Tibial artery (tissue), 4 donors: ENCODE measurements around the gene KRTAP15-1.

Experiments
- DNase-seq, 2 donors: peaks; one replicate each; pipeline ENCODE4 v3.0.0-alpha.2; 2019
- H3K27ac ChIP-seq, 2 donors: fragments of 200-600 bp; sonication (generic) in 1 of 2; 1 replicate in 1 of 2; 2 replicates in 1 of 2; pipeline ENCODE4 v1.5.1; 2018 to 2019; ENCODE audit warnings: mild to moderate bottlenecking in 1 of 2
- H3K27me3 ChIP-seq, 2 donors: fragments of 200-600 bp; sonication (generic) in 1 of 2; one replicate each; pipeline versions ENCODE4 v1.5.1 to v1.6.0; 2016 to 2019
- H3K36me3 ChIP-seq, 3 donors: fragments of 200-600 bp; sonication (generic) in 2 of 3; one replicate each; pipeline ENCODE4 v1.5.1; 2016 to 2019; ENCODE audit warnings: mild to moderate bottlenecking in 2 of 3
- H3K4me1 ChIP-seq, 4 donors: fragments of 200-600 bp; sonication (generic) in 2 of 4; 1 replicate in 3 of 4; 2 replicates in 1 of 4; pipeline ENCODE4 v1.5.1; 2016 to 2019
- H3K4me3 ChIP-seq, 2 donors: fragments of 200-600 bp; sonication (generic) in 1 of 2; 1 replicate in 1 of 2; 2 replicates in 1 of 2; pipeline ENCODE4 v1.5.1; 2018 to 2019; ENCODE audit warnings: mild to moderate bottlenecking in 2 of 2
- H3K9me3 ChIP-seq, 3 donors: fragments of 200-600 bp; sonication (generic) in 1 of 3; one replicate each; pipeline ENCODE4 v1.5.1; 2016 to 2019
- intact Hi-C: fragments of 100-400 bp; cut with DNase I; formaldehyde crosslinking; loops from one replicate; pipeline ENCODE4 v1.15.0; 2023; ENCODE audit warnings: low total_unique reads
- TF ChIP-seq, protein P1 (sequence below), 2 experiments: fragments of 200-600 bp in 1 of 2; fragments of 450-650 bp in 1 of 2; IDR thresholded peaks; one replicate each; pipeline ENCODE4 v1.5.1; 2017 to 2019; ENCODE audit warnings: antibody characterized with exemption in 2 of 2, mild to moderate bottlenecking in 1 of 2, moderate library complexity in 1 of 2

Gene KRTAP15-1

DNA sequence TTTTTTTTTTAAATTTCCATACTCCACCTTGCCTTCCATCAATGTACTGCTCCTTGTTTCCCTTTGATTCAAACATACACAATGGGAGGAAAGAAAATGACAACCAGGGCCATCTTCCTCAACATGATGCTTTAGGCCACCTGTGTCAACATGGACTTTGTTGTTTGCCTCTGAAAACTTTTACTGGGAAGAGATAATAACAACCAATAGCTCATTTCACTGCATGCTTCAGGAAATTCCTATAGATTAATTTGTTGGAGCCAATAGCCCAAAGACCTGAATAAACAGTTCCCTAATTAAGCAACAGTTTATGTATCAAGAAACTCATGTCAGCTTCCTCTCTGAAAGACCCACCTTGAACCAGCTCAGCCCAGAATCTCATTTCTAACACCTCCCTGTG is 3.2 kb downstream of the KRTAP15-1 start:
- Histone ChIP-seq H3K4me1 (no peaks in the 10 kb centered on the region), H3K4me3 (no peak overlapping the region), H3K27ac (no peak overlapping the region), H3K9me3 (no peaks in the 10 kb centered on the region), H3K36me3 (no peaks in the 10 kb centered on the region), H3K27me3 (no peaks in the 10 kb centered on the region)
- TF ChIP-seq, protein P1, sequence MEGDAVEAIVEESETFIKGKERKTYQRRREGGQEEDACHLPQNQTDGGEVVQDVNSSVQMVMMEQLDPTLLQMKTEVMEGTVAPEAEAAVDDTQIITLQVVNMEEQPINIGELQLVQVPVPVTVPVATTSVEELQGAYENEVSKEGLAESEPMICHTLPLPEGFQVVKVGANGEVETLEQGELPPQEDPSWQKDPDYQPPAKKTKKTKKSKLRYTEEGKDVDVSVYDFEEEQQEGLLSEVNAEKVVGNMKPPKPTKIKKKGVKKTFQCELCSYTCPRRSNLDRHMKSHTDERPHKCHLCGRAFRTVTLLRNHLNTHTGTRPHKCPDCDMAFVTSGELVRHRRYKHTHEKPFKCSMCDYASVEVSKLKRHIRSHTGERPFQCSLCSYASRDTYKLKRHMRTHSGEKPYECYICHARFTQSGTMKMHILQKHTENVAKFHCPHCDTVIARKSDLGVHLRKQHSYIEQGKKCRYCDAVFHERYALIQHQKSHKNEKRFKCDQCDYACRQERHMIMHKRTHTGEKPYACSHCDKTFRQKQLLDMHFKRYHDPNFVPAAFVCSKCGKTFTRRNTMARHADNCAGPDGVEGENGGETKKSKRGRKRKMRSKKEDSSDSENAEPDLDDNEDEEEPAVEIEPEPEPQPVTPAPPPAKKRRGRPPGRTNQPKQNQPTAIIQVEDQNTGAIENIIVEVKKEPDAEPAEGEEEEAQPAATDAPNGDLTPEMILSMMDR (IDR thresholded peaks at IDR 0.05), result no peak
- no peak for DNase-seq
- intact Hi-C loops, result no loop called here

- no peaks in the 10 kb centered on the region for H3K9me3 ChIP-seq
- H3K36me3 ChIP-seq, result no peaks in the 10 kb centered on the region
- H3K27ac ChIP-seq, result no peak overlapping the region
- TF ChIP-seq, protein P1 (IDR thresholded peaks at IDR 0.05), result no peak
- no peak for DNase-seq
- intact Hi-C loops, result no loop called here
- H3K27me3 ChIP-seq, result no peaks in the 10 kb centered on the region
- H3K4me3 ChIP-seq, result no peak overlapping the region
- H3K4me1 ChIP-seq, result no peaks in the 10 kb centered on the region
Observed at GRCh38 chr21:30444204-30444603, 4.1 kb downstream of the KRTAP15-1 start.

- no peaks in the 10 kb centered on the region for H3K4me1 ChIP-seq
- intact Hi-C loops, result no loop called here
- no peak overlapping the region for H3K4me3 ChIP-seq
- no peak overlapping the region for H3K27ac ChIP-seq
- H3K36me3 ChIP-seq, result no peaks in the 10 kb centered on the region
- no peaks in the 10 kb centered on the region for H3K9me3 ChIP-seq
- DNase-seq, result no peak
- TF ChIP-seq, protein P1 (IDR thresholded peaks at IDR 0.05), result no peak
- H3K27me3 ChIP-seq, result no peaks in the 10 kb centered on the region
Observed at GRCh38 chr21:30447056-30447455, 7.0 kb downstream of the KRTAP15-1 start.

DNA sequence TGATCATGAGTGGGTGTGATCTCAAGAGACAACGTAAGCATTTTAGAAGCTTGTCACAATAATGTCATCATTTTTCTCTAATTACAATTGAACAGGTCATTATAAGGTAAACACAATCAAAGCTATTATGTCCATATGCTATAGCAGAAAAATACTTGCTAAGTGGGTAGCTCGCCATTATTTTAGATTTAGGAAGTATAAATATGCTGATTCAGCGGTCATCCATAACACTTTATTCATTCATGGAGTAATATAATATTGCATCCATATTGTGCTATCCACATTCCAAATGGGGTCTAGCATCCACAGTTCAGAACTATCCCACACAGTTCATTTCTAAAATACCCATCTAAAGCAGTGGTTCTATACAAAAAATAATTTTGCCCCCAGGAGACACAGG is 8.4 kb downstream of the KRTAP15-1 start:
- Histone ChIP-seq H3K36me3 (no peaks in the 10 kb centered on the region), H3K4me3 (no peak overlapping the region), H3K4me1 (no peaks in the 10 kb centered on the region), H3K9me3 (no peaks in the 10 kb centered on the region), H3K27me3 (no peaks in the 10 kb centered on the region), H3K27ac (no peak overlapping the region)
- no peak for DNase-seq
- TF ChIP-seq, protein P1 (IDR thresholded peaks at IDR 0.05), result no peak
- intact Hi-C loops, result no loop called here

DNA sequence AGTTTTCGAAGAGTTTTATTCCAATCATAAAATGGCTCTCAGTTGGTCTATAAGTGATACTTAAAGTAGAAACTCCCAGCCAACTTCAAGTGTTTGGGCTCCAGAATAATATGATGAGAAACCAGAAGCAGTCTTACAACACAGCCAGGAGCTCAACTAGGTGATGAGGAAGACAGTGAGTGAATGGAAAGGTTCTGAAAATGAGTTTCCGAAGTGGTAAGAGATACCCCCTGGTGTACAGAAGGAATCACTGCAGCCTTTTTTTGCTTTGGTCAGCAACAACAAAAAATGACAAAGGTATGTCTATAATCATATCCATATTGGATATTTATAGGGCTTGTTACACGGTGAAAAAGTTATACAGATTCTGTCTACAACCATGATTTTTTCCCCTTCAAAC is 23.6 kb downstream of the KRTAP15-1 start:
- TF ChIP-seq, protein P1 (IDR thresholded peaks at IDR 0.05), result peak; percentile 32 to 36

More for the DNA sequence above, 23.6 kb downstream of the KRTAP15-1 start:
- Histone ChIP-seq H3K4me3 (no peak overlapping the region), H3K36me3 (no peaks in the 10 kb centered on the region), H3K4me1 (no peaks in the 10 kb centered on the region), H3K27me3 (no peaks in the 10 kb centered on the region), H3K9me3 (no peaks in the 10 kb centered on the region), H3K27ac (no peak overlapping the region)
- intact Hi-C loops, result no loop called here
- DNase-seq, result no peak
